Sigmoid colon (tissue), 7 donors: ENCODE data around the gene RBCK1. TPM values are rescaled to one million over a fixed set of nuclear protein-coding genes. Genes with fewer than 3 reads are reported as not detected.

Experiments used
- DNase-seq: peaks from one replicate; pipeline ENCODE4 v3.0.0-alpha.2; 2019
- H3K27ac ChIP-seq, 4 donors: fragments of 200-600 bp; sonication (generic); one replicate each; pipeline ENCODE4 v1.5.1; 2016 to 2019; ENCODE audit warnings: mild to moderate bottlenecking in 1 of 4
- H3K27me3 ChIP-seq, 3 donors: fragments of 200-600 bp; sonication (generic); one replicate each; pipeline ENCODE4 v1.5.1; 2019; ENCODE audit warnings: mild to moderate bottlenecking in 1 of 3
- H3K36me3 ChIP-seq, 4 donors: fragments of 200-600 bp; sonication (generic); one replicate each; pipeline ENCODE4 v1.5.1; 2016 to 2019
- H3K4me1 ChIP-seq, 4 donors: fragments of 200-600 bp; sonication (generic); one replicate each; pipeline ENCODE4 v1.5.1; 2017 to 2019
- H3K4me3 ChIP-seq, 4 donors: fragments of 200-600 bp; sonication (generic); one replicate each; pipeline ENCODE4 v1.5.1; 2017 to 2019; ENCODE audit warnings: mild to moderate bottlenecking in 2 of 4, moderate library complexity in 1 of 4
- H3K9me3 ChIP-seq, 4 donors: fragments of 200-600 bp in 3 of 4; sonication (generic) in 3 of 4; one replicate each; pipeline versions ENCODE4 v1.5.1 to v1.6.1; 2013 to 2019
- CTCF ChIP-seq, 4 experiments: fragments of 450-650 bp in 3 of 4; fragments of 200-600 bp in 1 of 4; IDR thresholded peaks; one replicate each; pipeline ENCODE4 v1.5.1; 2016 to 2019; ENCODE audit warnings: antibody characterized with exemption in 4 of 4, mild to moderate bottlenecking in 3 of 4, moderate library complexity in 2 of 4
- EP300 ChIP-seq, 4 donors: sonication (generic); formaldehyde crosslinking; IDR thresholded peaks; one replicate each; pipeline ENCODE4 v1.6.1; 2017; ENCODE audit warnings: antibody characterized with exemption in 4 of 4
- POLR2A ChIP-seq, 2 donors: fragments of 450-650 bp; IDR thresholded peaks; one replicate each; pipeline ENCODE4 v1.6.1; 2016; ENCODE audit warnings: antibody characterized with exemption in 2 of 2, mild to moderate bottlenecking in 2 of 2, moderate library complexity in 2 of 2
- POLR2AphosphoS5 ChIP-seq, 4 donors: sonication (generic); formaldehyde crosslinking; IDR thresholded peaks; one replicate each; pipeline ENCODE4 v1.6.1; 2017; ENCODE audit warnings: antibody characterized with exemption in 4 of 4
- WGBS, 2 donors: extraction: QIAGEN DNeasy Blood & Tissue Kit; methylation state at CpG; one replicate each; pipeline ENCODE4 v1.1.7; 2013; 5-methylcytosine and 5-hydroxymethylcytosine counted together
- intact Hi-C: fragments of 100-400 bp; cut with DNase I; formaldehyde crosslinking; loops from one replicate; pipeline ENCODE4 v1.15.1; 2023
- polyA plus RNA-seq, 3 donors: library from polyadenylated mRNA; stranded (reverse); fragments of 200-250 nt; gene quantifications; one replicate each; pipeline ENCODE4 v1.2.3, GENCODE V29; 2013
- total RNA-seq, 4 donors: library from RNA; depleted of rRNA; stranded (reverse); fragments of >200 nt; gene quantifications; one replicate each; pipeline ENCODE4 v1.1.0, GENCODE V29; 2016
- donor health status: healthy with polysubstance abuse.
- donor health status: Bipolar disorder and iron deficiency.
- donor health status: healthy.

RBCK1 gene
- total and polyA plus RNA-seq, 7 donors, result 60.7 to 197 (median 77.5) TPM

GRCh38 chr20:467755-468154 is 59.7 kb downstream of the RBCK1 start:
- 87 to 89% methylated on average over 7 of the region's 7 CpGs for WGBS, 2 donors
- H3K27ac ChIP-seq, result no peak overlapping the region
- no peaks in the 10 kb centered on the region for H3K27me3 ChIP-seq
- H3K9me3 ChIP-seq, result no peaks in the 10 kb centered on the region
- intact Hi-C loops, result no loop called here
- peaks cover 0 to under 1% (median 0%) of the 10 kb centered on the region in 4 donors for H3K36me3 ChIP-seq
- DNase-seq, result no peak
- H3K4me1 ChIP-seq, result peaks cover 0 to 5% (median 4%) of the 10 kb centered on the region in 4 donors
- TF ChIP-seq POLR2A (IDR thresholded peaks at IDR 0.05) (no peak), POLR2AphosphoS5 (IDR thresholded peaks at IDR 0.05) (no peak), CTCF (IDR thresholded peaks at IDR 0.05) (no peak), EP300 (IDR thresholded peaks at IDR 0.05) (no peak)
- H3K4me3 ChIP-seq, result no peak overlapping the region

- Histone ChIP-seq H3K27ac (no peak overlapping the region), H3K27me3 (no peaks in the 10 kb centered on the region), H3K4me3 (no peak overlapping the region), H3K4me1 (no peaks in the 10 kb centered on the region), H3K36me3 (peaks cover 0 to 7% (median 0%) of the 10 kb centered on the region in 4 donors), H3K9me3 (no peaks in the 10 kb centered on the region)
- intact Hi-C loops, result no loop called here
- TF ChIP-seq EP300 (IDR thresholded peaks at IDR 0.05) (no peak), CTCF (IDR thresholded peaks at IDR 0.05) (no peak), POLR2A (IDR thresholded peaks at IDR 0.05) (no peak), POLR2AphosphoS5 (IDR thresholded peaks at IDR 0.05) (no peak)
- DNase-seq, result no peak
- WGBS, 2 donors, result 58 to 80% methylated on average over 8 of the region's 8 CpGs
Observed at GRCh38 chr20:469746-470490, 61.8 kb downstream of the RBCK1 start.

- intact Hi-C loops, result no loop called here
- 80 to 92% methylated on average over 9 of the region's 9 CpGs for WGBS, 2 donors
Observed at GRCh38 chr20:472137-472846, 64.2 kb downstream of the RBCK1 start.

DNA sequence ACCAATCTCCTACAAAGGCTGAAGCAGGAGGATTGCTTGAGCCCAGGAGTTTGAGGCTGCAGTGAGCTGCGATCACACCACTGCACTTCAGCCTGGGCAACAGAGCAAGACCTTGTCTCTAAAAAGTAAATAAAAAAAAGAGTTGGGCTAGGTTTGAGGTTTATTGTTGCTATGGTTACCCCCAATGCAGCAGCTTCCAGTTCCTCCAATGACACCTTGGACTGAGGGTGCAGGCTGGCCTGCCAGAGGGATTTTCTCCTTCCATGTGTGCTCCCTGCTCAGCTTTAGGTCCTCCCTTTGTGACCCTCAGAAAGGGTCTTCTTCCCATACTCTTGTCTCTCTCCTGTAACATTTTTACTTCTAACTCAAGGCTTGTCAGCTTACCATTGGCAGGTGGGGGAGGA is 64.8 kb downstream of the RBCK1 start:
- TF ChIP-seq EP300 (IDR thresholded peaks at IDR 0.05) (no peak), POLR2A (IDR thresholded peaks at IDR 0.05) (no peak), CTCF (IDR thresholded peaks at IDR 0.05) (no peak), POLR2AphosphoS5 (IDR thresholded peaks at IDR 0.05) (no peak)
- no peak overlapping the region for H3K27ac ChIP-seq
- 91 to 98% methylated on average over 1 of the region's 1 CpG for WGBS, 2 donors
- H3K27me3 ChIP-seq, result no peaks in the 10 kb centered on the region
- no peak overlapping the region for H3K4me3 ChIP-seq
- H3K9me3 ChIP-seq, result no peaks in the 10 kb centered on the region
- no peaks in the 10 kb centered on the region for H3K4me1 ChIP-seq
- peaks cover 0 to 7% (median under 1%) of the 10 kb centered on the region in 4 donors for H3K36me3 ChIP-seq
- intact Hi-C loops, result no loop called here
- no peak for DNase-seq

More at GRCh38 chr20:472137-472846, 64.2 kb downstream of the RBCK1 start:
- Histone ChIP-seq H3K27ac (no peak overlapping the region), H3K36me3 (peaks cover 0 to 7% (median 0%) of the 10 kb centered on the region in 4 donors), H3K27me3 (no peaks in the 10 kb centered on the region), H3K4me3 (no peak overlapping the region), H3K4me1 (no peaks in the 10 kb centered on the region), H3K9me3 (no peaks in the 10 kb centered on the region)
- no peak for TF ChIP-seq POLR2AphosphoS5 (IDR thresholded peaks at IDR 0.05)
- TF ChIP-seq CTCF (IDR thresholded peaks at IDR 0.05), result no peak
- TF ChIP-seq EP300 (IDR thresholded peaks at IDR 0.05), result no peak
- no peak for TF ChIP-seq POLR2A (IDR thresholded peaks at IDR 0.05)
- no peak for DNase-seq
